Adrenal gland (tissue), 5 donors: ENCODE data around the gene THSD7B.

Experiments used
- CTCF ChIP-seq, 6 experiments: fragments of 450-650 bp in 4 of 6; fragments of 200-600 bp in 2 of 6; sonication (generic) in 1 of 6; IDR thresholded peaks; 1 replicate in 5 of 6; 2 replicates in 1 of 6; pipeline versions ENCODE4 v1.5.1 to v1.8.0; 2016 to 2021; ENCODE audit warnings: antibody characterized with exemption in 6 of 6, mild to moderate bottlenecking in 2 of 6, moderate library complexity in 1 of 6
- POLR2A ChIP-seq, 2 donors: fragments of 450-650 bp; IDR thresholded peaks; one replicate each; pipeline ENCODE4 v1.6.1; 2017; ENCODE audit warnings: antibody characterized with exemption in 2 of 2, mild to moderate bottlenecking in 2 of 2, moderate library complexity in 1 of 2
- donor health status: DM: no; HTN: no; CAD: no.

- no peak for TF ChIP-seq CTCF (IDR thresholded peaks at IDR 0.05)
- no peak for TF ChIP-seq POLR2A (IDR thresholded peaks at IDR 0.05)
Observed at GRCh38 chr2:137570484-137570883, 805.1 kb downstream of the THSD7B start.
